ENCODE data around the gene NDUFV1.

DNA sequence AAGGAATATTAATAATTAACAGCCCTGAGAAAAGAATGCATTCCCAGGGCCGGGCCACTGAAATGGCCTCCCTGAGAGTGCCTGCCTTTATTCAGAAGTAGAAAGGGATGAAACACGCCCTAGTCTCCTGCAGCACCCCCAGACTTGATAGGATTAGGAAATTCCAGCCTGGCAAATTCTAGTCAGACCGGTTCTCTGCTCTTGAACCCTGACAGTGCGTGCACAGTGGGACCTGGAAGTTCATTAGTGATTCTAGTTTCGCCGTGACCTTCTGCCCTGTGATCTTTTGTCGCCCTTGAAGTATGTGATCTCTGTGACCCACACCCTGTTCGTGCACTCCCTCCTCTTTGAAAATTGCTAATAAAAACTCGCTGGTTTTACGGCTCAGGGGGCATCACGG is 25.3 kb upstream of the NDUFV1 start:
- TF ChIP-seq, protein P1, sequence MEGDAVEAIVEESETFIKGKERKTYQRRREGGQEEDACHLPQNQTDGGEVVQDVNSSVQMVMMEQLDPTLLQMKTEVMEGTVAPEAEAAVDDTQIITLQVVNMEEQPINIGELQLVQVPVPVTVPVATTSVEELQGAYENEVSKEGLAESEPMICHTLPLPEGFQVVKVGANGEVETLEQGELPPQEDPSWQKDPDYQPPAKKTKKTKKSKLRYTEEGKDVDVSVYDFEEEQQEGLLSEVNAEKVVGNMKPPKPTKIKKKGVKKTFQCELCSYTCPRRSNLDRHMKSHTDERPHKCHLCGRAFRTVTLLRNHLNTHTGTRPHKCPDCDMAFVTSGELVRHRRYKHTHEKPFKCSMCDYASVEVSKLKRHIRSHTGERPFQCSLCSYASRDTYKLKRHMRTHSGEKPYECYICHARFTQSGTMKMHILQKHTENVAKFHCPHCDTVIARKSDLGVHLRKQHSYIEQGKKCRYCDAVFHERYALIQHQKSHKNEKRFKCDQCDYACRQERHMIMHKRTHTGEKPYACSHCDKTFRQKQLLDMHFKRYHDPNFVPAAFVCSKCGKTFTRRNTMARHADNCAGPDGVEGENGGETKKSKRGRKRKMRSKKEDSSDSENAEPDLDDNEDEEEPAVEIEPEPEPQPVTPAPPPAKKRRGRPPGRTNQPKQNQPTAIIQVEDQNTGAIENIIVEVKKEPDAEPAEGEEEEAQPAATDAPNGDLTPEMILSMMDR (IDR thresholded peaks at IDR 0.05), result no peak
- TF ChIP-seq POLR2A (IDR thresholded peaks at IDR 0.05), result no peak

Measured in testis (tissue), 2 donors.